GM21367 (cell line): ENCODE data around the gene BIK.

Experiments
- ATAC-seq: cut with Tn5 transposase; IDR thresholded peaks from one replicate; pipeline ENCODE4 v1.9.1; 2021; ENCODE audit not compliant: unreplicated experiment

Gene BIK

DNA sequence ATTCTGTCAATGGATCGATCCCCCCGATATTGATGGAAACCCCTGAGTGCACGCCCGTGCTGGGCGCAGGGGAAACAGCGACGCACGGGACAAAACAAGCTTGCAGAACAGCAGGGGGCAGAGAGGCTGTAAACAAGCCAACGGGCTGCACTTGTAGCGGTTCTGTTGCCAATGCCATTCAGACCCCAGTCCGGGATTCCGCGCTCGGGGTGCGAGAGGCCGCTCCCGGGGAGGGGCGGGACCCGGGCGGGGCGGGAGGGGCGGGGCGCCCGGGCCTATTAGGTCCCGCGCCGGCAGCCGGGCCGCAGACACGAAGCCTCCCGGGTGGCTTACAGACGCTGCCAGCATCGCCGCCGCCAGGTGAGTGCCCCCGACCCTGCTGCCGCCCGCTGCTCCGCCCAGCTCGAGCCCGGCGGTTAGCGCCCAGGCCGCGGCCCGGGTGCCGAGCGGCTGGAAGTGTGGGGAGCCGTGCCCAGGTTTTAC is at the start of gene BIK:
TSS of gene BIK (plus strand) at position 307 of the 483 bp plus-strand sequence. CDS start 13,273 bp downstream, outside the sequence.
- ATAC-seq: no peak

DNA sequence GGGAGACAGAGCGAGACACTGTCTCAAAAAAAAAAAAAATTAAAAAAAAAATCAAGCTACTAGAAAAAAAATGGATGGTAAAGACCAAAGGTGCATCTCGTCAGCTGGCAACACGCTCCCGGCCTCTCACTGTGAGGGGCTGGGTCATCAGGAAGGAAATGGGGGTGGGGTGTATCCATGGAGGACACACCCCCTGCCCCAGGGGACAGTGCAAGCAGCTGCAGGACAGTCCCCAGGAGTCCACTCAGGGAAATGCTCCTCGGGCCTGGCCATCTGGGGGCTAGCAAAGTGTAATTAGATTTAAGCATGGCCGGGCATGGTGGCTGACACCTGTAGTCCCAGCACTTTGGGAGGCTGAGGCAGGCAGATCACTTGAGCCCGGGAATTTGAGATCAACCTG is 44.4 kb upstream of the BIK start:
- no peak for ATAC-seq

GRCh38 chr22:43066844-43067385 is 43.6 kb upstream of the BIK start:
- ATAC-seq: no peak

- no peak for ATAC-seq
Measured at GRCh38 chr22:43077121-43077877, 33.3 kb upstream of the BIK start.

DNA sequence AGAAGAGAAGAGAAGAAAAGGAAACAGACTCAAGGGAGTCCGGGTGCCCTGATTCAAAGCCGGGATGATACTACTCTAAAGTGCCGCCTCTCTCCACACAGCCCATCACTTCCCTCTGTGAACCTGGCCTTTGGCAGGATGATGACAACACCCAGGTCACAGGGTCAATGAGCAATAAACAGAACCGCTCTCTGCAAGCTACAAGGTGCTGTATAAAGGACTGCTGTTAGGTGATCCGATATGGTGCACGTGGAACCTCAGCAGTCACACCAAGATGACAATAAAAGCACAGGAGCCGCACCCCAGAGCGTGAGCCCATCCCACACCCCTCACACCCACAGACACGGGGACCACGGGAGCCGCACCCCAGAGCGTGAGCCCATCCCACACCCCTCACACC is 32.0 kb upstream of the BIK start:
- no peak for ATAC-seq

DNA sequence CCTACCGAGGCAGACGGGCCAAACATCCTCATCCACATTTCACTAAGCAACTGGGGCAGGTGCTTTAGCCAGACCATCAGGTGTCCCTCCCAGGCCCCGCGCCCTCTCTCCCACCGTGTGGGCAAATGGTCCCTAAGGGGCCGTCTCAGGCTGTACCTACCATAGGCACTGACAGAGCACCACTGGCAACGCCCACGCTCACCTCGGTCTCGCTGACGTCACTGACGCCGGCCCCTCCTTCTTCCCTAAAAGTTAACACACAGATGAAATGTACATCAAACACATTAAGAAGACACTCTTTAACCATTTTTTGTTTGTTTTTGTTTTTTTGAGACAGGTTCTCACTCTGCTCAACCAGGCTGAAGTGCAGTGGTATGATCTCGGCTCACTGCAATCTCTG is 30.8 kb upstream of the BIK start:
- ATAC-seq: no peak

DNA sequence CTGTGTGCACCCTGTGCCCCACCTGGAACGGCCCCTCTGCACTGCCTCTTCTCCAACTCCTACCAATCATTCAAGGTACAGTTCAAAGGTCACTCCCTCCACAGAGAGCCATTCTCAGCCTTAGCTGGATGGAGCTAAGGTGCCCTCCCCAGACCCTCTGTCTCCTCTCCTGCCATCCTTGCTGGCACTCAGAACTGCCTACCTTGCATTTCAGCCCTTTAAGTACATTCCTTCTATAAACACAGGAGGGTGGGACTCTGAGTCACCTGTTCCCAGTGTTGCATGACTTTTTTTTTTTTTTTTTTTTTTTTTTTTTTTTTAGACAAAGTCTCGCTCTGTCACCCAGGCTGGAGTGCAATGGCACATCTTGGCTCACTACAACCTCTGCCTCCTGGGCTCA is 29.9 kb upstream of the BIK start:
- ATAC-seq: no peak

- no peak for ATAC-seq
Measured at GRCh38 chr22:43081968-43082367, 28.6 kb upstream of the BIK start.

- ATAC-seq: no peak
Measured at GRCh38 chr22:43085658-43086606, 24.6 kb upstream of the BIK start.

GRCh38 chr22:43088627-43088983 is 21.9 kb upstream of the BIK start:
- no peak for ATAC-seq

- ATAC-seq: peak; percentile 67
Measured at GRCh38 chr22:43088984-43089717, 21.4 kb upstream of the BIK start, which contains the start of gene TTLL1. TTLL1 (minus strand) TSS chr22:43089391; CDS start chr22:43075586, 13,805 bp downstream.

- ATAC-seq: no peak
Measured at GRCh38 chr22:43090130-43090789, 20.3 kb upstream of the BIK start.

GRCh38 chr22:43092085-43092484 is 18.5 kb upstream of the BIK start:
- no peak for ATAC-seq

GRCh38 chr22:43094085-43094484 is 16.5 kb upstream of the BIK start:
- no peak for ATAC-seq

DNA sequence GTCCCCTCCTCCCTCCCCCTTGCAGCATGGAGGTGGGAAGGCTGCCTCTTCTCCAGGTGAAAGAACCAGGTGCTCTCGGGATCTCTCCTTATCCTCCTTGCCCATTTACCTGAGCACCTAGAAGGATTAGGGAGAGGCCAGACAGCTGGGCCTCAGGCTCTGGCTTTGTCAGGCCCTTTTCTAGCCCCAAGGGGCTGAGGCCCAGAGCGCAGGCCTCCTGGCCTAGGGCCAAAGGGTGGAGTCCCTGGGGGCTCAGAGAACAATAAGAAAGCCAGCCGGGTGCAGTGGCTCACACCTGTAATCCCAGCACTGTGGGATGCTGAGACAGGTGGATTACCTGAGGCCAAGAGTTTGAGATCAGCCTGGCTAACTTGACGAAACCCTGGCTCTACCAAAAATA is 16.0 kb upstream of the BIK start:
- ATAC-seq: no peak

- ATAC-seq: no peak
Measured at GRCh38 chr22:43096420-43096819, 14.1 kb upstream of the BIK start.

GRCh38 chr22:43098356-43098755 is 12.2 kb upstream of the BIK start:
- ATAC-seq: no peak

GRCh38 chr22:43099095-43099494 is 11.5 kb upstream of the BIK start:
- no peak for ATAC-seq

DNA sequence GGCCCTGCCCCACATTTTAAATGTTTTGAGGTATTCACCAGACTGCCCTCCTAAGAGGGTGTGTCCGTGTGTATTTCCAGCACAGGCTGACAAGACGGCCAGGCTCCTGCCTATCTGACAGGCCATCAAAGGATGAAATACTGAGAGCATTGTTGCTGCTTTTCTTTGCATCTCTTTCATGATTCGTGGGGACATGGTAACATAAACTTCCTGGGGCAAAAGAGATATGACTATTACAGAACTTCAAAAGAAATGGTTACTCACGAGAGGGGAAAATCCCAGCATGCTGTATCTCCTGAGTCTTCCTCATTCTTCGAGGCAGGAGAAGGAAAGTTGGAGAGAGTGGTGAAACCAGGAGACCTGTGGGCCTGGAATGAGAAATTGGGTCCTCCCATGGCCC is 10.3 kb upstream of the BIK start:
- ATAC-seq: no peak

DNA sequence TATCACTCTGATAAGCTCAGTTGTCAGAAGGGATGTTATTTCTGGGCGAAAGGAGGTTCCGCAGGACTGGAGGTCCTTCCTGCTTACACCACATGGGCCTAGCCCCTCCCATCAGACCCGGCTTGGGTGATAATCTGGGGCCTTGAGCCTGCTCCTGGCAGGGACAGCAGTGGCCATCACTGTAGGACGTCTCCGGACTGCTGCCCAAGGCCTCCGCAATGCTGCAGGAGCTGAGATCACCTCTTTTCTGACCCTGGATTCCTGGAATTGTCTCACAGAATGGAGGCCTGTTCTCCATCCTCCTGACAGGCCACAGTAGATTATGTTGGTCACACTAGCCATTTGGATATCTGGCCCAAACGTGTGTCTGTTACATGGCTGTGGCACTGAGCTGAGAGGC is 9.2 kb upstream of the BIK start:
- no peak for ATAC-seq
